ENCODE data around the gene ATP5MG.

DNA sequence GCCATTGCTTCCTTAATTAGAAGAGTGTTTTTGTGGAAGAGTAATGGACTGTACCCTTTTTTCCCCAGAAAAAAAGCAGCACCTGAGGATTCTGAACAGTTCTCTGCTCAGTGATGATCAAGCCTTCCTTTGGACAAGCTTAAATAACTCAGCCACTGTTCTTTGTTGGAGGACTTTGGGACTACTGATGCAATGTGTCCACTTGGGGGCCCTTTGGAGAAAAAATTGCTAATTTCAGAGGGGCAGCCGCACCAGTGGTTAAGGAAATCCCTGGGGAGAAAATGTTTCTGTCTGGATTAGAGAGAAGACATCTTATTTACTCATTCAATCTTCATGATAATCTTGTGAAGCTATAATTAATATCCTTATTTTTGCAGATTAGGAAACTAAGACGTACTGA lies 29.6 kb downstream of the ATP5MG start:
- no peak for TF ChIP-seq EZH2 (IDR thresholded peaks at IDR 0.05; ENCODE audit: borderline replicate concordance, low read length)
- TF ChIP-seq, protein P1, sequence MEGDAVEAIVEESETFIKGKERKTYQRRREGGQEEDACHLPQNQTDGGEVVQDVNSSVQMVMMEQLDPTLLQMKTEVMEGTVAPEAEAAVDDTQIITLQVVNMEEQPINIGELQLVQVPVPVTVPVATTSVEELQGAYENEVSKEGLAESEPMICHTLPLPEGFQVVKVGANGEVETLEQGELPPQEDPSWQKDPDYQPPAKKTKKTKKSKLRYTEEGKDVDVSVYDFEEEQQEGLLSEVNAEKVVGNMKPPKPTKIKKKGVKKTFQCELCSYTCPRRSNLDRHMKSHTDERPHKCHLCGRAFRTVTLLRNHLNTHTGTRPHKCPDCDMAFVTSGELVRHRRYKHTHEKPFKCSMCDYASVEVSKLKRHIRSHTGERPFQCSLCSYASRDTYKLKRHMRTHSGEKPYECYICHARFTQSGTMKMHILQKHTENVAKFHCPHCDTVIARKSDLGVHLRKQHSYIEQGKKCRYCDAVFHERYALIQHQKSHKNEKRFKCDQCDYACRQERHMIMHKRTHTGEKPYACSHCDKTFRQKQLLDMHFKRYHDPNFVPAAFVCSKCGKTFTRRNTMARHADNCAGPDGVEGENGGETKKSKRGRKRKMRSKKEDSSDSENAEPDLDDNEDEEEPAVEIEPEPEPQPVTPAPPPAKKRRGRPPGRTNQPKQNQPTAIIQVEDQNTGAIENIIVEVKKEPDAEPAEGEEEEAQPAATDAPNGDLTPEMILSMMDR (IDR thresholded peaks at IDR 0.05; ENCODE audit: low read length) = no peak

Data from OCI-LY1 (cell line).